Hepatocyte (in vitro differentiated cells): ENCODE data around the gene RBX1. TPM values are rescaled to one million over a fixed set of nuclear protein-coding genes. Genes with fewer than 3 reads are reported as not detected.
A peak's percentile ranks its signal among the peaks of the same experiment; 100 is the strongest.

Experiments
- DNase-seq: peaks from one replicate; pipeline ENCODE4 v3.0.0-alpha.2; 2016; ENCODE audit warnings: low spot score
- H2AFZ ChIP-seq: fragments of 200-600 bp; sonication (generic); 2 replicates; pipeline ENCODE4 v1.6.0; 2016; ENCODE audit warnings: antibody characterized with exemption, mild to moderate bottlenecking
- H3K27ac ChIP-seq: fragments of 200-600 bp; sonication (generic); 2 replicates; pipeline ENCODE4 v1.5.1; 2016; ENCODE audit warnings: mild to moderate bottlenecking
- H3K27me3 ChIP-seq: fragments of 200-600 bp; sonication (generic); 2 replicates; pipeline ENCODE4 v1.6.1; 2016
- H3K36me3 ChIP-seq: fragments of 200-600 bp; sonication (generic); replicated peaks from 2 replicates; pipeline ENCODE4 v1.5.1; 2016; ENCODE audit warnings: low read depth; ENCODE audit not compliant: insufficient read depth
- H3K4me1 ChIP-seq: fragments of 200-600 bp; sonication (generic); 2 replicates; pipeline ENCODE4 v1.5.1; 2016; ENCODE audit warnings: mild to moderate bottlenecking, moderate library complexity; ENCODE audit not compliant: insufficient read depth
- H3K4me2 ChIP-seq: fragments of 200-600 bp; sonication (generic); 2 replicates; pipeline ENCODE4 v1.6.0; 2016
- H3K4me3 ChIP-seq: fragments of 200-600 bp; sonication (generic); 2 replicates; pipeline ENCODE4 v1.5.1; 2016; ENCODE audit warnings: mild to moderate bottlenecking
- H3K79me2 ChIP-seq: fragments of 200-600 bp; sonication (generic); 2 replicates; pipeline ENCODE4 v1.6.0; 2017; ENCODE audit warnings: mild to moderate bottlenecking
- H3K9me2 ChIP-seq: fragments of 200-600 bp; sonication (generic); replicated peaks from 2 replicates; pipeline ENCODE4 v1.6.0; 2017; ENCODE audit warnings: mild to moderate bottlenecking; ENCODE audit not compliant: insufficient read depth
- H3K9me3 ChIP-seq: fragments of 200-600 bp; sonication (generic); 2 replicates; pipeline ENCODE4 v1.5.1; 2016; ENCODE audit warnings: low read depth, mild to moderate bottlenecking
- H4K20me1 ChIP-seq: fragments of 200-600 bp; sonication (generic); 2 replicates; pipeline ENCODE4 v1.6.0; 2016; ENCODE audit warnings: mild to moderate bottlenecking; ENCODE audit not compliant: insufficient read depth, poor library complexity, severe bottlenecking
- CTCF ChIP-seq: fragments of 200-600 bp; sonication (generic); IDR thresholded peaks from 2 replicates; pipeline ENCODE4 v1.5.1; 2016; ENCODE audit warnings: antibody characterized with exemption, mild to moderate bottlenecking; ENCODE audit not compliant: poor library complexity
- EZH2 ChIP-seq: fragments of 200-600 bp; sonication (generic); IDR thresholded peaks from 2 replicates; pipeline ENCODE4 v1.6.1; 2016; ENCODE audit warnings: antibody characterized with exemption, mild to moderate bottlenecking, borderline replicate concordance
- EZH2phosphoT487 ChIP-seq: fragments of 200-600 bp; sonication (generic); IDR thresholded peaks from one replicate; pipeline ENCODE4 v1.6.1; 2018; ENCODE audit warnings: antibody characterized with exemption, mild to moderate bottlenecking, low read depth, moderate library complexity; ENCODE audit not compliant: unreplicated experiment, severe bottlenecking
- WGBS: methylation state at CpG from one replicate; pipeline ENCODE4 v1.1.6; 2016; ENCODE audit warnings: low lambda C conversion rate; ENCODE audit errors: missing lambda C conversion rate; 5-methylcytosine and 5-hydroxymethylcytosine counted together
- polyA plus RNA-seq: library from polyadenylated mRNA; unstranded; fragments of >200 nt; fragmentation: Nextera tagmentation; extraction: Ambion mirVana; gene quantifications from 2 replicates; pipeline ENCODE4 v1.2.1, GENCODE V29; 2016
- total RNA-seq: library from RNA; depleted of rRNA; stranded (reverse); fragments of >200 nt; gene quantifications from 2 replicates; pipeline ENCODE4 v1.2.3, GENCODE V29; 2014

The RBX1 gene
- total RNA-seq (63.2 and 84.4 TPM in 2 replicates), polyA plus RNA-seq (179 and 191 TPM in 2 replicates)

- H3K9me2 ChIP-seq = no peaks in the 10 kb centered on the region
- H3K27me3 ChIP-seq = no peaks in the 10 kb centered on the region
- TF ChIP-seq EZH2 = no peak
- no peak for TF ChIP-seq CTCF
- TF ChIP-seq EZH2phosphoT487 = no peak
- H2AFZ ChIP-seq = peak within 1 kb of the TSS; percentile 95
- peaks cover 6% of the 10 kb centered on the region for H3K4me1 ChIP-seq
- 1% methylated on average over 56 of the region's 86 CpGs for WGBS
- H3K9me3 ChIP-seq = no peaks in the 10 kb centered on the region
- DNase-seq = peak; percentile 100
- H4K20me1 ChIP-seq = no peaks in the 10 kb centered on the region
- H3K27ac ChIP-seq = peak within 1 kb of the TSS; percentile 95
- peaks cover 50% of the 10 kb centered on the region for H3K79me2 ChIP-seq
- H3K4me2 ChIP-seq = peak within 1 kb of the TSS; percentile 92
- H3K4me3 ChIP-seq = peak within 1 kb of the TSS; percentile 77
- H3K36me3 ChIP-seq = no peaks in the 10 kb centered on the region
Measured at GRCh38 chr22:40950962-40951794, at the start of gene RBX1. TSS of gene RBX1 (plus strand) at chr22:40951378. CDS start at chr22:40951399, 21 bp downstream.

- H3K79me2 ChIP-seq = no peaks in the 10 kb centered on the region
- TF ChIP-seq CTCF (no peak), EZH2phosphoT487 (no peak), EZH2 (no peak)
- H3K4me1 ChIP-seq = no peaks in the 10 kb centered on the region
- no peak for DNase-seq
- H4K20me1 ChIP-seq = no peaks in the 10 kb centered on the region
- no peak overlapping the region for H3K4me2 ChIP-seq
- no peaks in the 10 kb centered on the region for H3K36me3 ChIP-seq
- no peak overlapping the region for H3K4me3 ChIP-seq
- no peaks in the 10 kb centered on the region for H3K9me2 ChIP-seq
- 96% methylated on average over 1 of the region's 1 CpG for WGBS
- no peak overlapping the region for H3K27ac ChIP-seq
- H3K9me3 ChIP-seq = no peaks in the 10 kb centered on the region
- H2AFZ ChIP-seq = no peak overlapping the region
- H3K27me3 ChIP-seq = no peaks in the 10 kb centered on the region
Measured at GRCh38 chr22:40904101-40904500, 47.1 kb upstream of the RBX1 start.

DNA sequence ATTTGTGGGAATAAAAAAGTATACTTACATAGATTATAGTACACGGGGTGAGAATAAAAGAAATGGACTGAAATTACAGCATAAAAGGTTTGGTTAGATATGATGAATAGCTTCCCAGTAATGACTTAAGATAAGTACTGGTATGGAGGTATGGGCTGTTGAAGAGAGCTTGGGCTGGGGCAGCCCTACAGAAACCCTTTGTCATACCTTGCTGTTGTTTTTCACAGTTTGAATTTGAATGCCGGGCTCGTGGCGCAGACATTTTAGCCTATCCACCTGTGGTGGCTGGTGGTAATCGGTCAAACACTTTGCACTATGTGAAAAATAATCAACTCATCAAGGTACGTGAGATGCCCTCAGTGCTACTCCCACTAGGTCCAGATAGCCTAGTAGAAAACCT, 42.3 kb upstream of the RBX1 start:
- WGBS = 92% methylated on average over 6 of the region's 6 CpGs
- TF ChIP-seq EZH2phosphoT487 = no peak
- TF ChIP-seq CTCF = no peak
- TF ChIP-seq EZH2 = no peak

More for the DNA sequence above, 42.3 kb upstream of the RBX1 start:
- Histone ChIP-seq H4K20me1 (no peaks in the 10 kb centered on the region), H3K4me3 (no peak overlapping the region), H3K79me2 (no peaks in the 10 kb centered on the region), H3K9me3 (no peaks in the 10 kb centered on the region), H3K4me1 (no peaks in the 10 kb centered on the region), H3K4me2 (no peak overlapping the region), H2AFZ (no peak overlapping the region), H3K27me3 (no peaks in the 10 kb centered on the region), H3K36me3 (no peaks in the 10 kb centered on the region), H3K9me2 (no peaks in the 10 kb centered on the region), H3K27ac (no peak overlapping the region)
- no peak for DNase-seq
